H1 (cell line): ENCODE results near the gene NTN5. TPM values are rescaled to one million over a fixed set of nuclear protein-coding genes. Genes with fewer than 3 reads are reported as not detected.

ENCODE experiments used
- ASH2L ChIP-seq: fragments of 200-600, 300-600 bp; sonication (generic); IDR thresholded peaks from one replicate; pipeline ENCODE4 v1.7.1; 2017; ENCODE audit warnings: low read length
- CBX5 ChIP-seq: fragments of 300-800, 300-1000 bp; sonication (generic); IDR thresholded peaks from 2 replicates; pipeline ENCODE4 v1.7.1; 2016; ENCODE audit warnings: antibody characterized with exemption, low read length, low read depth
- CHD1 ChIP-seq: IDR thresholded peaks from 2 replicates; pipeline ENCODE4 v1.6.1; 2012; ENCODE audit warnings: low read depth, low read length, improper control_type of control experiment
- CHD2 ChIP-seq: IDR thresholded peaks from 2 replicates; pipeline ENCODE4 v1.6.1; 2012; ENCODE audit warnings: low read length, improper control_type of control experiment
- EGR1 ChIP-seq: IDR thresholded peaks from 2 replicates; pipeline ENCODE4 v1.6.1; 2011; ENCODE audit warnings: low read depth, low read length, borderline replicate concordance
- EZH2 ChIP-seq: fragments of 200-600 bp; sonication (generic); IDR thresholded peaks from 2 replicates; pipeline ENCODE4 v1.7.1; 2012; ENCODE audit warnings: low read depth, mild to moderate bottlenecking, moderate library complexity, low read length, inconsistent platforms; ENCODE audit not compliant: severe bottlenecking
- FOSL1 ChIP-seq: IDR thresholded peaks from 2 replicates; pipeline ENCODE4 v1.6.1; 2011; ENCODE audit warnings: mild to moderate bottlenecking, low read depth, low read length, moderate library complexity; ENCODE audit not compliant: insufficient read depth
- GTF2F1 ChIP-seq: IDR thresholded peaks from 2 replicates; pipeline ENCODE4 v1.6.1; 2012; ENCODE audit warnings: low read depth, low read length, improper control_type of control experiment, borderline replicate concordance
- JUN ChIP-seq: IDR thresholded peaks from 2 replicates; pipeline ENCODE4 v1.6.1; 2011; ENCODE audit warnings: low read depth, mild to moderate bottlenecking, improper control_type of control experiment, low read length
- KDM4A ChIP-seq: IDR thresholded peaks from one replicate; pipeline ENCODE4 v1.7.1; 2012; ENCODE audit warnings: low read depth, mild to moderate bottlenecking, moderate library complexity, low read length, inconsistent platforms; ENCODE audit not compliant: severe bottlenecking
- MAFK ChIP-seq: IDR thresholded peaks from 2 replicates; pipeline ENCODE4 v1.6.1; 2012; ENCODE audit warnings: low read depth, mild to moderate bottlenecking, improper control_type of control experiment, low read length
- PHF8 ChIP-seq: fragments of 200-600 bp; sonication (generic); conservative IDR thresholded peaks from 2 replicates; pipeline ENCODE4 v1.7.1; 2012; ENCODE audit warnings: low read depth, mild to moderate bottlenecking, inconsistent platforms, low read length, moderate library complexity
- RNF2 ChIP-seq: fragments of 200-900, 300-1000 bp; sonication (generic); IDR thresholded peaks from 2 replicates; pipeline ENCODE4 v1.7.1; 2016; ENCODE audit warnings: borderline replicate concordance, low read depth, mild to moderate bottlenecking, antibody characterized with exemption, low read length; ENCODE audit not compliant: poor library complexity, severe bottlenecking; ENCODE audit errors: missing control alignments
- RXRA ChIP-seq: IDR thresholded peaks from 2 replicates; pipeline ENCODE4 v1.6.1; 2011; ENCODE audit warnings: low read depth, mild to moderate bottlenecking, low read length, moderate library complexity; ENCODE audit not compliant: insufficient read depth
- SIRT6 ChIP-seq: IDR thresholded peaks from one replicate; pipeline ENCODE4 v1.7.1; 2012; ENCODE audit warnings: low read length, inconsistent platforms
- SP2 ChIP-seq: IDR thresholded peaks from 2 replicates; pipeline ENCODE4 v1.6.1; 2012; ENCODE audit warnings: mild to moderate bottlenecking, low read length, inconsistent platforms
- SRF ChIP-seq: IDR thresholded peaks from 2 replicates; pipeline ENCODE4 v1.6.1; 2011; ENCODE audit warnings: mild to moderate bottlenecking, low read depth, low read length, moderate library complexity
- SUZ12 ChIP-seq: fragments of 200-600 bp; sonication (generic); IDR thresholded peaks from 2 replicates; pipeline ENCODE4 v1.6.1; 2012; ENCODE audit warnings: mild to moderate bottlenecking, inconsistent platforms, low read length, moderate library complexity, mixed read lengths
- TAF7 ChIP-seq: optimal IDR thresholded peaks from 2 replicates; pipeline ENCODE3; 2011; ENCODE audit warnings: low read depth, mild to moderate bottlenecking, inconsistent platforms, low read length, moderate library complexity, borderline replicate concordance
- TBP ChIP-seq: IDR thresholded peaks from 2 replicates; pipeline ENCODE4 v1.6.1; 2011; ENCODE audit warnings: low read depth, low read length, improper control_type of control experiment
- TEAD4 ChIP-seq: IDR thresholded peaks from 2 replicates; pipeline ENCODE4 v1.6.1; 2012; ENCODE audit warnings: low read depth, low read length, inconsistent platforms, mixed read lengths
- polyA plus RNA-seq, 7 experiments: library from polyadenylated mRNA; depleted of rRNA in 3 of 7; stranded (reverse) in 5 of 7; unstranded in 2 of 7; fragments of >200 nt in 5 of 7; fragments of 200-250 nt in 2 of 7; gene quantifications; 1 replicate in 5 of 7; 2 replicates in 1 of 7; 4 replicates in 1 of 7; pipeline versions ENCODE4 v1.2.1 to v1.2.3, GENCODE V29; 2011 to 2013; ENCODE audit warnings: missing spikeins in 2 of 7, mixed read lengths in 2 of 7
- total RNA-seq: library from RNA; stranded (reverse); fragmentation: NEBNext Ultra II Directional; extraction: Animal tissue kit (Norgen Biotek cat#: 25700); gene quantifications from 2 replicates; pipeline ENCODE4 v1.2.1, GENCODE V29; 2021
- TF ChIP-seq, protein P1 (sequence below): IDR thresholded peaks from 2 replicates; pipeline ENCODE4 v1.6.1; 2012; ENCODE audit warnings: inconsistent platforms
- TF ChIP-seq, protein P2 (sequence below): IDR thresholded peaks from 2 replicates; pipeline ENCODE4 v1.6.1; 2012; ENCODE audit warnings: low read length, inconsistent platforms

Gene NTN5
- total and polyA plus RNA-seq, 2 of the 8 experiments (the other 6 are each of a cell fraction or from before 2014, with no cell fraction given): 0.47 to 0.85 TPM

DNA sequence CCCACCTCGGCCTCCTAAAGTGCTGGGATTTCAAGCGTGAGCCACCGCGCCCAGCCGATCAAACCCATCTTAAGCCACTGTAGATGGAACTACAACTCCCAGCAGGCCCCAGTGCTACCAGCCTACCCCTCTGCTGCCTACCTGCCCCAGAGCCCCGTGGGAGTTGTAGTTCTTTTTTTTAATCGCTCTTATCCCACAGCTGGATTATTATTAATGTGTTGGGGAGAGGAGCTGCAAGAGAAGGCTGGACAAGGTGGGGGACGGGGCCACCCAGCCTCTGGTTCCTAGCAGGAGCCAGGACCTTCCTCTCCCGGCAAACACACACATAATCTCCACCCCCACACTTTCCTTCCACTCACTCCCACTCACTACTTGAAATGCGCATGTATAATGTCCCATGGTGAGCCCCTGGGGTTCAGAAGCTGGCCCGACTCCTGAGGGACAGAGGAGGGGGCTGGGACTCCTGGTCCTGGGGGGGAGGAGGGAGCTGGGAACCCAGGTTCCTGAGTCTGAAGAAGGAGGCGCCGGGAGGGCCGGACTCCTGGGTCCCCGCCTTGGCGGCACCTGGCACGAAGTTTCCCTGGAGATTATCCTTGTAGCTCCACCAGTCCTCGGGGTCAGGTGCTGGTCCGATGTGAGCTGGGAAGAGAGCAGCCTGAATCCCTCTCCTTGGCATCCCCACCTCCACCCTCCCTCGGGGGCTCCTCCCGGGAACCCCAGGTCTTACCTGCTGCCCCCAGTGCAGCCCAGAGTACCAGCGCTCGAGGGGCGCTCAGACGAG lies 27.8 kb downstream of the NTN5 start (continued):
- TF ChIP-seq KDM4A: no peak
- TF ChIP-seq SUZ12: no peak
- TF ChIP-seq MAFK: no peak
- no peak for TF ChIP-seq RXRA
- no peak for TF ChIP-seq TAF7
- no peak for TF ChIP-seq TBP
- TF ChIP-seq RNF2: no peak
- TF ChIP-seq JUN: no peak
- TF ChIP-seq CHD2: no peak
- TF ChIP-seq TEAD4: no peak
- no peak for TF ChIP-seq CBX5
- no peak for TF ChIP-seq SP2
- no peak for TF ChIP-seq SRF
- no peak for TF ChIP-seq GTF2F1
- TF ChIP-seq, protein P1, sequence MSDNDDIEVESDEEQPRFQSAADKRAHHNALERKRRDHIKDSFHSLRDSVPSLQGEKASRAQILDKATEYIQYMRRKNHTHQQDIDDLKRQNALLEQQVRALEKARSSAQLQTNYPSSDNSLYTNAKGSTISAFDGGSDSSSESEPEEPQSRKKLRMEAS: no peak
- TF ChIP-seq, protein P2, sequence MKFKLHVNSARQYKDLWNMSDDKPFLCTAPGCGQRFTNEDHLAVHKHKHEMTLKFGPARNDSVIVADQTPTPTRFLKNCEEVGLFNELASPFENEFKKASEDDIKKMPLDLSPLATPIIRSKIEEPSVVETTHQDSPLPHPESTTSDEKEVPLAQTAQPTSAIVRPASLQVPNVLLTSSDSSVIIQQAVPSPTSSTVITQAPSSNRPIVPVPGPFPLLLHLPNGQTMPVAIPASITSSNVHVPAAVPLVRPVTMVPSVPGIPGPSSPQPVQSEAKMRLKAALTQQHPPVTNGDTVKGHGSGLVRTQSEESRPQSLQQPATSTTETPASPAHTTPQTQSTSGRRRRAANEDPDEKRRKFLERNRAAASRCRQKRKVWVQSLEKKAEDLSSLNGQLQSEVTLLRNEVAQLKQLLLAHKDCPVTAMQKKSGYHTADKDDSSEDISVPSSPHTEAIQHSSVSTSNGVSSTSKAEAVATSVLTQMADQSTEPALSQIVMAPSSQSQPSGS: no peak
- TF ChIP-seq EZH2: no peak
- peak; percentile 65; the same call in 1 of the 2 replicates for TF ChIP-seq EGR1
- no peak for TF ChIP-seq FOSL1
- TF ChIP-seq PHF8: no peak
- no peak for TF ChIP-seq SIRT6
- TF ChIP-seq CHD1: no peak
- TF ChIP-seq ASH2L: no peak
